ENCODE data around the gene PTBP2. TPM values are rescaled to one million over a fixed set of nuclear protein-coding genes. Genes with fewer than 3 reads are reported as not detected.

The PTBP2 gene
- total RNA-seq, 1 donor from 2014 or later = 61.5 TPM

GRCh38 chr1:96837057-96837780, 115.6 kb downstream of the PTBP2 start:
- Mint-ChIP-seq H3K4me1 (peaks cover 34% of the 10 kb centered on the region), H3K27ac (no peak overlapping the region), H3K36me3 (no peaks in the 10 kb centered on the region), H3K27me3 (ENCODE audit: low read depth) (no peaks in the 10 kb centered on the region), H3K9me3 (no peaks in the 10 kb centered on the region), H3K4me3 (no peak overlapping the region)
- no peak for DNase-seq (ENCODE audit: low spot score in 2 of 2, unreplicated experiment in 2 of 2)
- no peak for TF ChIP-seq CTCF (IDR thresholded peaks at IDR 0.05; ENCODE audit: unreplicated experiment)

- Mint-ChIP-seq H3K36me3 (no peaks in the 10 kb centered on the region), H3K27ac (peak overlapping the region; percentile 1)
Observed at GRCh38 chr1:96837781-96838216, 116.2 kb downstream of the PTBP2 start.

GRCh38 chr1:96840396-96840795, 118.8 kb downstream of the PTBP2 start:
- Mint-ChIP-seq H3K27ac (no peak overlapping the region), H3K4me3 (no peak overlapping the region), H3K27me3 (ENCODE audit: low read depth) (no peaks in the 10 kb centered on the region), H3K4me1 (peaks cover 32% of the 10 kb centered on the region), H3K36me3 (no peaks in the 10 kb centered on the region), H3K9me3 (no peaks in the 10 kb centered on the region)
- no peak for DNase-seq (ENCODE audit: low spot score in 2 of 2, unreplicated experiment in 2 of 2)
- TF ChIP-seq CTCF (IDR thresholded peaks at IDR 0.05; ENCODE audit: unreplicated experiment) = no peak

More at GRCh38 chr1:96837781-96838216, 116.2 kb downstream of the PTBP2 start:
- Mint-ChIP-seq H3K9me3 (no peaks in the 10 kb centered on the region), H3K27me3 (ENCODE audit: low read depth) (no peaks in the 10 kb centered on the region), H3K4me3 (no peak overlapping the region), H3K4me1 (peaks cover 34% of the 10 kb centered on the region)
- no peak for TF ChIP-seq CTCF (IDR thresholded peaks at IDR 0.05; ENCODE audit: unreplicated experiment)
- no peak for DNase-seq (ENCODE audit: low spot score in 2 of 2, unreplicated experiment in 2 of 2)

- no peak for DNase-seq (ENCODE audit: low spot score in 2 of 2, unreplicated experiment in 2 of 2)
- H3K27ac Mint-ChIP-seq = no peak overlapping the region
- no peak overlapping the region for H3K4me3 Mint-ChIP-seq
- H3K36me3 Mint-ChIP-seq = no peaks in the 10 kb centered on the region
- no peaks in the 10 kb centered on the region for H3K27me3 Mint-ChIP-seq (ENCODE audit: low read depth)
- TF ChIP-seq CTCF (IDR thresholded peaks at IDR 0.05; ENCODE audit: unreplicated experiment) = no peak
- peaks cover 18% of the 10 kb centered on the region for H3K4me1 Mint-ChIP-seq
- no peaks in the 10 kb centered on the region for H3K9me3 Mint-ChIP-seq
Observed at GRCh38 chr1:96842215-96842614, 120.6 kb downstream of the PTBP2 start.

GRCh38 chr1:96843196-96843595, 121.6 kb downstream of the PTBP2 start:
- H3K4me3 Mint-ChIP-seq = no peak overlapping the region
- H3K27ac Mint-ChIP-seq = no peak overlapping the region

More at GRCh38 chr1:96843196-96843595, 121.6 kb downstream of the PTBP2 start:
- Mint-ChIP-seq H3K36me3 (no peaks in the 10 kb centered on the region), H3K4me1 (peaks cover 9% of the 10 kb centered on the region), H3K27me3 (ENCODE audit: low read depth) (no peaks in the 10 kb centered on the region), H3K9me3 (no peaks in the 10 kb centered on the region)
- no peak for DNase-seq (ENCODE audit: low spot score in 2 of 2, unreplicated experiment in 2 of 2)
- no peak for TF ChIP-seq CTCF (IDR thresholded peaks at IDR 0.05; ENCODE audit: unreplicated experiment)
